Activated CD8-positive, alpha-beta T cell treated with anti-CD3 and anti-CD28 coated beads for 36 hours (primary cell): ENCODE data around the gene ENG. TPM values are rescaled to one million over a fixed set of nuclear protein-coding genes. Genes with fewer than 3 reads are reported as not detected.
A peak's percentile ranks its signal among the peaks of the same experiment; 100 is the strongest.

Experiments used
- ATAC-seq: fragments of 200-7000 bp; cut with Tn5 transposase; one replicate; pipeline ENCODE4 v1.10.0; 2021; ENCODE audit warnings: mild to moderate bottlenecking, moderate library complexity
- CTCF ChIA-PET: fragments of 350-600 bp; sonication (Branson Sonifier 250); formaldehyde crosslinking; loops from one replicate; lab custom pipeline; 2021; ENCODE audit warnings: antibody characterized with exemption; lab: Charles Lee
- POLR2A ChIA-PET: fragments of 350-600 bp; sonication (Branson Sonifier 250); formaldehyde crosslinking; loops from one replicate; lab custom pipeline; 2021; ENCODE audit warnings: antibody characterized with exemption; lab: Charles Lee
- DNase-seq: peaks from one replicate; pipeline ENCODE4 v3.0.0-alpha.2; 2020
- H3K27ac Mint-ChIP-seq: one replicate; pipeline ENCODE4 v1.8.0; 2021; ENCODE audit warnings: mild to moderate bottlenecking, mixed read lengths
- H3K27me3 Mint-ChIP-seq: one replicate; pipeline ENCODE4 v1.8.0; 2021; ENCODE audit warnings: mixed read lengths
- H3K36me3 Mint-ChIP-seq: one replicate; pipeline ENCODE4 v1.8.0; 2021; ENCODE audit warnings: low read depth, mixed read lengths
- H3K4me1 Mint-ChIP-seq: one replicate; pipeline ENCODE4 v1.8.0; 2021; ENCODE audit warnings: low read depth, mixed read lengths
- H3K4me3 Mint-ChIP-seq: one replicate; pipeline ENCODE4 v1.8.0; 2021; ENCODE audit warnings: mild to moderate bottlenecking, moderate library complexity, mixed read lengths
- H3K9me3 Mint-ChIP-seq: one replicate; pipeline ENCODE4 v1.8.0; 2021; ENCODE audit warnings: mixed read lengths
- CTCF ChIP-seq: fragments of 200-600 bp; IDR thresholded peaks from one replicate; pipeline ENCODE4 v1.8.0; 2022; ENCODE audit warnings: antibody characterized with exemption, mild to moderate bottlenecking
- intact Hi-C: fragments of 100-400 bp; cut with micrococcal nuclease; formaldehyde crosslinking; loops from one replicate; pipeline ENCODE4 v1.10.0; 2022
- total RNA-seq, 2 experiments: library from RNA; stranded (reverse); gene quantifications; one replicate each; pipeline ENCODE4 v1.2.3, GENCODE V29; 2021

Gene ENG
- total RNA-seq, 2 experiments from 2014 or later = 14.2 to 15.0 TPM

GRCh38 chr9:127833555-127833954 is 20.9 kb downstream of the ENG start:
- ChIA-PET POLR2A (no interaction called here), CTCF (interaction anchor here (1.8 kb wide), 1 partner anchor 22 kb away, joined by 4 read pairs; no protein-coding TSS in a partner anchor)
- H3K36me3 Mint-ChIP-seq = peaks cover 2% of the 10 kb centered on the region
- H3K27me3 Mint-ChIP-seq = no peaks in the 10 kb centered on the region
- ATAC-seq = no peak
- intact Hi-C loops = no loop called here
- peaks cover 13% of the 10 kb centered on the region for H3K4me1 Mint-ChIP-seq
- H3K9me3 Mint-ChIP-seq = no peaks in the 10 kb centered on the region
- DNase-seq = no peak
- no peak overlapping the region for H3K4me3 Mint-ChIP-seq
- H3K27ac Mint-ChIP-seq = peak overlapping the region; percentile 63
- no peak for TF ChIP-seq CTCF

GRCh38 chr9:127832248-127832647 is 22.2 kb downstream of the ENG start:
- H3K4me1 Mint-ChIP-seq = peaks cover 13% of the 10 kb centered on the region
- intact Hi-C loops = no loop called here
- H3K9me3 Mint-ChIP-seq = no peaks in the 10 kb centered on the region
- ChIA-PET CTCF (interaction anchor here (1.1 to 1.8 kb wide), 2 partner anchors 23 to 38 kb away, joined by 4 to 5 read pairs; no protein-coding TSS in a partner anchor), POLR2A (no interaction called here)
- DNase-seq = peak; percentile 24
- peak; percentile 62 for ATAC-seq
- TF ChIP-seq CTCF = no peak
- H3K27ac Mint-ChIP-seq = peak overlapping the region; percentile 75
- H3K4me3 Mint-ChIP-seq = no peak overlapping the region
- H3K36me3 Mint-ChIP-seq = peaks cover 2% of the 10 kb centered on the region
- H3K27me3 Mint-ChIP-seq = no peaks in the 10 kb centered on the region

- no peak overlapping the region for H3K4me3 Mint-ChIP-seq
- ChIA-PET POLR2A (no interaction called here), CTCF (no interaction called here)
- no peak for TF ChIP-seq CTCF
- DNase-seq (no peak), ATAC-seq (no peak)
- no peaks in the 10 kb centered on the region for H3K27me3 Mint-ChIP-seq
- intact Hi-C loops = no loop called here
- no peak overlapping the region for H3K27ac Mint-ChIP-seq
- H3K4me1 Mint-ChIP-seq = peaks cover 13% of the 10 kb centered on the region
- peaks cover 4% of the 10 kb centered on the region for H3K36me3 Mint-ChIP-seq
- H3K9me3 Mint-ChIP-seq = no peaks in the 10 kb centered on the region
Observed at GRCh38 chr9:127829205-127829906, 25.1 kb downstream of the ENG start.

GRCh38 chr9:127828262-127829031 is 26.0 kb downstream of the ENG start:
- ATAC-seq = no peak
- intact Hi-C loops = no loop called here
- POLR2A ChIA-PET = no interaction called here

More at GRCh38 chr9:127828262-127829031, 26.0 kb downstream of the ENG start:
- no peak for DNase-seq
- Mint-ChIP-seq H3K27ac (no peak overlapping the region), H3K4me1 (peaks cover 9% of the 10 kb centered on the region), H3K36me3 (peaks cover 5% of the 10 kb centered on the region), H3K27me3 (no peaks in the 10 kb centered on the region), H3K9me3 (no peaks in the 10 kb centered on the region), H3K4me3 (no peak overlapping the region)
- TF ChIP-seq CTCF = no peak
- CTCF ChIA-PET = interaction anchor here (1.3 kb wide), 1 partner anchor 93 kb away, joined by 4 read pairs; the partner anchor contains the start of gene TOR2A
